ENCODE data around the gene RAB5B.
"Not testable (repeated sequence)": the region's sequence is repeated elsewhere in the genome, so short reads cannot be mapped to it uniquely, and the experiment has no call there.

RAB5B gene

DNA sequence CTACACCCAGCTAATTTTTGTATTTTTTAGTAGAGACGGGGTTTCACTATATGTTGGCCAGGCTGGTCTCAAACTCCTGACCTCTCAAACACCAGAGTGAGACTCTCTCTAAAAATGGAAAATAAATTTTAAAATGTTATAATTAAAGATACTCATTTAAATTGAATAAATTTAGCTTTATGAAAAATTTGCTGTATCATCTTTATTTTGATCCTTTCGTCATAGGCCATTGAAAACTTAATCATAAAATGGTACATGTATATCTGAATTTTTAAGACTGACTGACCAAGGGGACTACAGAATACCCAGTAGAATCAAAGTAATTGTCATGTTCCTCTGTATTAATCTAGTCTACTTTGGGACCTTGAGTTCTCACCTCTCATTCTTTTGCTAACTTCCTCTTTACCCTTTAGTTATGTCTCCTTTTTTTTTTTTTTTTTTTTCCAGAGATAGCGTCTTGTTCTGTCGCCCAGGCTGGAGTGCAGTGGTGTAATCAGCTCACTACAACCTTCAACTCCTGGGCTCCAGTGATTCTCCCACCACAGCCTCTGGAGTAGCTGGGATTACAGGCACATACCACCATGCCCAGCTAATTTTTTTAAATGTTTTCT, 9.5 kb downstream of the RAB5B start:
- DNase-seq (ENCODE audit: low read depth) = no peak

- no peak for DNase-seq (ENCODE audit: low read depth)
These were observed 11.0 kb downstream of the RAB5B start for GRCh38 chr12:55984861-55985260.

DNA sequence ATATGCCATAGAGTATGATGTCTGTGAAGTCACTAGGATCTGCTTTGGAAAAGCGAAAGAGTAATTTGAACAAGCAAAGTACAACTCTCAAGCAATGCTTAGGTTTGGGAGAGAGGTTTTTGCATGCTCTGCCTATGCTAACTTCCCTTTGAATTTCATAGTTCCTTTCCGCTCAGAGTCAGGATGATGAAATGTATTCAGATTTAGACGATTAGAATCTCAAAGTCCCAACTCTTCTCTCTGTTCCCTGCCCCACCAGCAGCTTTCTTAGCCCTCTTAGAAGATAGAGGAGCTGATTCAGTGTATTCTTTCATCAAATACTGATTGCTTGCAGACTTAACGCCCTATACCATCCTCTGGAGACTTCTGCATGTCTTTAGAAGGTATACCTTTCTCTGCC, 11.5 kb downstream of the RAB5B start:
- DNase-seq (ENCODE audit: low read depth) = no peak

DNA sequence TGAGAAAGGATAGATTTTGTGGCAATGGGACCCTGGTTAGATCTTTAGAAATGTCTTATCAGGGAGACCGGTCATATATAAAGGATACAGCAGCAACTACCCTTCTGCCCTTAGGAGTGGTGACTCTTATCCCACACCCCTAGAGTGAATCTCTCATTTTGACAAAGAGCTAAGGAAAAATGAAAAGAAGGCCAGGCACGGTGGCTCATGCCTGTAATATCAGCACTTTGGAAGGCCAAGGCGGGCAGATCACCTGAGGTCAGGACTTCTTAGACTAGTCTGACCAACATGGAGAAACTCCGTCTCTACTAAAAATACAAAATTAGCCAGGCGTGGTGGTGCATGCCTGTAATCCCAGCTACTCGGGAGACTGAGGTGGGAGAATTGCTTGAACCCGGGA, 12.1 kb downstream of the RAB5B start:
- DNase-seq (ENCODE audit: low read depth) = not testable (repeated sequence)

GRCh38 chr12:55991110-55991509, 17.2 kb downstream of the RAB5B start:
- DNase-seq (ENCODE audit: low read depth) = no peak

GRCh38 chr12:55993230-55993853, 19.5 kb downstream of the RAB5B start:
- DNase-seq (ENCODE audit: low read depth) = no peak

GRCh38 chr12:55995366-55995765, 21.5 kb downstream of the RAB5B start:
- no peak for DNase-seq (ENCODE audit: low read depth)

DNA sequence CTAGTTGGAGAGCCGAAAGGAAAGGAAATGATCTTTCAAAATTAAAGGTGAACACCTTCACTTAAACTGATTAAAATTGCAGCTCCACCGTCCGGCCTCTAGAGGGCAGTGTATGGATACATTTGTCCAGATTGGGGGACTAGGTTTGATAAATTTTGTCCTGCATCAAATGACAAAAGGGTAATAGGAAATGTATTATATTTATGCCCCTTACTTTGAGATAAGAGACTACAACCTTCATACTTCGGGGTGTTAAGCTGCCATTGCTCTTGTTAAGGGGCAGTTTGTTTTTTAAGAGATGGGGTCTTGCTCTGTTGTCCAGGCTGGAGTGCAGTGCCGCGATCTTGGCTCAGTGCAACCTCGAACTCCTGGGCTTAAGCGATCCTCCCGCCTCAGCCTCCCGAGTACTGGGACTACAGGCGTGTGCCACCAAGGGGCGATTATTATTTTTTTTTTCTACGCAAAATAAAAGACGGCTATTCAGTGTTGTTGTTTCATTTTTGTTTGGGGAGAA, 22.4 kb downstream of the RAB5B start:
- peak; percentile 40 for DNase-seq (ENCODE audit: low read depth)

- DNase-seq (ENCODE audit: low read depth) = peak; percentile 97
These were observed 23.0 kb downstream of the RAB5B start, which contains the start of gene SUOX for GRCh38 chr12:55996715-55997534. Gene SUOX, plus strand, starts transcription at chr12:55997276. Its CDS starts 4,946 bp downstream, at chr12:56002222.

GRCh38 chr12:55997535-55997859, 23.6 kb downstream of the RAB5B start:
- no peak for DNase-seq (ENCODE audit: low read depth)

DNA sequence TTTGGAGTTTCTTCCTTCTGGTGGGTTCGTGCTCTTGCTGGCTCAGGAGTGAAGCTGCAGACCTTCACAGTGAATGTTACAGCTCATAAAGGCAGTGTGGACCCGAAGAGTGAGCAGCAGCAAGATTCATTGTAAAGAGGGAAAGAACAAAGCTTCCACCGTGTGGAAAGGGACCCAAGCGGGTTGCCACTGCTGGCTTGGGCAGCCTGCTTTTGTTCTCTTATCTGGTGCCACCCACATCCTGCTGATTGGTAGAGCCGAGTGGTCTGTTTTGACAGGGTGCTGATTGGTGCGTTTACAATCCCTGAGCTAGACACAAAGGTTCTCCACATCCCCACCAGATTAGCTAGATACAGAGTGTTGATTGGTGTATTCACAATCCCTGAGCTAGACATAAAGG, 25.6 kb downstream of the RAB5B start:
- DNase-seq (ENCODE audit: low read depth) = not testable (repeated sequence)

GRCh38 chr12:55999999-56000540, 26.2 kb downstream of the RAB5B start:
- not testable (repeated sequence) for DNase-seq (ENCODE audit: low read depth)

DNA sequence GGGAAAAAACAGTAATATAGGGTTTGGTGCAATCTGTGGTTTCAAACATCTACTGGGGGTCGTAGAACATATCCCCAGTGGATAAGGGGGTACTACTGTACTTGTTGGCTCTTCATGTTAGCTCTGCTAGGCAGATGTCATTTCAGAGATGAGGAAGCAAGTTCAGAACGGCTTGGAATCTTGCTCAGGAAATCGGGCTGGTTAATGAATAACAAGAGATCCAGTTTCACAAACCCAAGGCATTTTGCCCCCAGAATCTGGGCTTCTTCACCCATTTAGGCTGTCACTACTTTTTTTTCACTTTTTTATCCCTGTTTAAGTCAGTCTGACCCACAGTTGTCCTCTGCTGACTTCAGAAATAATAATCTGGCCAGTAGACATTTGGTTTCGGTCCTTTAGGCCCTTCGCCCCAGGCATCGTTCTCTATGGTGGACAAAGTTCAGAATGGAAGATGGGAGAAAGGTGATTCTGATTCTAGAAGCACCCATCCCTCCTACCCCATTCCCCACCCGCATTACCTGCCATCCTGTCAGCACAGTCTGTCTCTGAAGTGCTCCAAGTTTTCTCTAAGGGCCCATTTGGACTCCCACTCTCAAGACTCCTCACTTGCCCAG, 27.7 kb downstream of the RAB5B start:
- DNase-seq (ENCODE audit: low read depth) = no peak

- DNase-seq (ENCODE audit: low read depth) = not testable (repeated sequence)
These were observed 29.5 kb downstream of the RAB5B start for GRCh38 chr12:56003376-56003775.

DNA sequence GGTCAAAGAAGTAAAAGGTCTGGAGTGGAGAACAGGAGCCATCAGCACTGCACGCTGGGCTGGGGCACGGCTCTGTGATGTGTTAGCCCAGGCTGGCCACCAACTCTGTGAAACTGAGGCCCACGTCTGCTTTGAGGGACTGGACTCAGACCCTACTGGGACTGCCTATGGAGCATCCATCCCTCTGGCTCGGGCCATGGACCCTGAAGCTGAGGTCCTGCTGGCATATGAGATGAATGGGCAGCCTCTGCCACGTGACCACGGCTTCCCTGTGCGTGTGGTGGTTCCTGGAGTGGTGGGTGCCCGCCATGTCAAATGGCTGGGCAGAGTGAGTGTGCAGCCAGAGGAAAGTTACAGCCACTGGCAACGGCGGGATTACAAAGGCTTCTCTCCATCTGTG, 30.3 kb downstream of the RAB5B start:
- no peak for DNase-seq (ENCODE audit: low read depth)

- peak; percentile 20 for DNase-seq (ENCODE audit: low read depth)
These were observed 34.0 kb downstream of the RAB5B start for GRCh38 chr12:56007564-56008559.

GRCh38 chr12:56010111-56010570, 36.3 kb downstream of the RAB5B start:
- DNase-seq (ENCODE audit: low read depth) = no peak

DNA sequence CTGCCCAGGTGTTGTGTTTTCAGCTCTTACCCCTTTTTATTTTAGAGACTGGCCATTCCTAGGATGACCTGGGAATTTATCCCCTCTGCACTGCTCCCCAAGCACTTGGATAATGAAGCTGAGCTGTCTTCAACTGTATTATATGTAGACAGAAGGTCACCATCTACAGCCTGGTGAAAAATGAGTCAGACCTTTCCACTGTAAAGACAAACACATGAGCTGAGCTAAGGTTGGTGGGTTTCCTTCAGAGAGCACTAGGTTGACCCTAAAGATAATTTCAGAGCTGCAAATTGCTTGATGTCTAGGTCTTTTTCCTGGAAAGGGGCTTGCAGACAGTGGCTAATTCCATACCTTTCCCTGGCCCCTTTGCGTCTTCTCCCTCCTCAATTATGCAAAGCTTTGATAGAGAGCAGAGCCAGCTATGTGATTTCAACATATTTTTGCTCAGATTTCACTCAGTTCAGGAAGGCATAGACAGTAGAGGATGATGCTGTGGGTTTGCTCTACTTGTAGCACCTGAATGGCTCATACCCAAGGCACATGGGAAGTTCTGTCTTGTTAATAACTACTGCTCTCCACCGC, 37.7 kb downstream of the RAB5B start:
- DNase-seq (ENCODE audit: low read depth) = no peak

- DNase-seq (ENCODE audit: low read depth) = no peak
These were observed 39.6 kb downstream of the RAB5B start for GRCh38 chr12:56013482-56013881.

DNA sequence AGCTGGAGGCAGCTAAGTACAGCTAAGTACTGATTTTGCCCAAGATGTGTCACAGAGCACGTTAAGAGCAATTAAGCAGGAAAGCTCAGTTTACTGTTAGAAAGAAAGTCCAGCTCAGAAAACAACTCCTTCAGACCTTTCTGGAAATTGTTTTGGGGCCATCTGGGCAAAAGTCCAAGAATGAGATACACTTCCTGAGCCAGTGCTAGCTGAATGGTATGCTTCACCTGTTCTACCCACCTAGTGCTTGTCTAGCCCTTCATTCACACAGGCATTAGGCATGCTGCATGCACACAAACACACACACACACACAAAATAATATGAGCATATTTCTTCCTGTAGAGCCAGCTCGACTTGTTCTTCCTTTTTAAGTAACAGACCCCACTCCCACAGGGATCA, 40.3 kb downstream of the RAB5B start:
- DNase-seq (ENCODE audit: low read depth) = no peak

DNA sequence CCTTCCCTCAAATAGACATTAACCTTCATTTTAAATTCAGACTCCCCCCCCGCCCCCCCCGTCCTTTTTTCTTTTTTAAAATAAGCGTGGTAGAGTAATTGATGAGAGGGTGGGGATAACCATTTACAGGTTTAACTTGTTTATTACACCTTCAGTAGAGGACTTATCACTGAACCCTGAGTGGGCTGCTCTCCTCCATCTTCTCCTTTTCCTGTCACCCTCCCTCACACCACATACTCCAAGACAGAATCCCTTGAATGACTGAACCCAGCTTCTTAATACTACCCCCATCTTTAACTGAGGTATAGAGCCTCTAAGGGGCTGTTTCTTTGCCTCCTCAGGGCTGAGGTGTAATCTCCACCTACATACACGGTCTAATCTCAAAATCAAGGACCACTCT, 43.3 kb downstream of the RAB5B start:
- no peak for DNase-seq (ENCODE audit: low read depth)

Measured in fibroblast of gingiva (primary cell).